ENCODE measurements around the gene SOCS6.

DNA sequence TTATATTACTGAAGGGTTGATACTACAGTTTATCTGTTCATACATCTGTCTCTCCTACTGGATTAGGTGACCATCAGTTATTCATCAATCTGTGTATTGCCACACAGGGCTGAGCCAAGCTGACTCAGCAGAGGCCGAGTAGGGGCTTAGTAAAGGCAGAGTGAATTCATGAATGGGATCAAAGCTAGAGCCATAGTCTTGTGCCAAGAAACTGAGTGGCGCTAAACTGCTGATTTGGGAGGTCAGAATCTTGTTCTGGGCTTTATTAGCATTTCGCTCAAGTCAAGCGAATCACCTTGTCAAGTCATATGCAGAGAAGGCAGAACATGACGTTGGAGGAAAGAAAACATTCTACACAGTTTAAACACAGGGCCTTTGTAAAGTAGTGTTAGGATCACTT is 34.1 kb downstream of the SOCS6 start:
- TF ChIP-seq, protein P1, sequence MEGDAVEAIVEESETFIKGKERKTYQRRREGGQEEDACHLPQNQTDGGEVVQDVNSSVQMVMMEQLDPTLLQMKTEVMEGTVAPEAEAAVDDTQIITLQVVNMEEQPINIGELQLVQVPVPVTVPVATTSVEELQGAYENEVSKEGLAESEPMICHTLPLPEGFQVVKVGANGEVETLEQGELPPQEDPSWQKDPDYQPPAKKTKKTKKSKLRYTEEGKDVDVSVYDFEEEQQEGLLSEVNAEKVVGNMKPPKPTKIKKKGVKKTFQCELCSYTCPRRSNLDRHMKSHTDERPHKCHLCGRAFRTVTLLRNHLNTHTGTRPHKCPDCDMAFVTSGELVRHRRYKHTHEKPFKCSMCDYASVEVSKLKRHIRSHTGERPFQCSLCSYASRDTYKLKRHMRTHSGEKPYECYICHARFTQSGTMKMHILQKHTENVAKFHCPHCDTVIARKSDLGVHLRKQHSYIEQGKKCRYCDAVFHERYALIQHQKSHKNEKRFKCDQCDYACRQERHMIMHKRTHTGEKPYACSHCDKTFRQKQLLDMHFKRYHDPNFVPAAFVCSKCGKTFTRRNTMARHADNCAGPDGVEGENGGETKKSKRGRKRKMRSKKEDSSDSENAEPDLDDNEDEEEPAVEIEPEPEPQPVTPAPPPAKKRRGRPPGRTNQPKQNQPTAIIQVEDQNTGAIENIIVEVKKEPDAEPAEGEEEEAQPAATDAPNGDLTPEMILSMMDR (IDR thresholded peaks at IDR 0.05; ENCODE audit: borderline replicate concordance, extremely low read depth, low read length, poor library complexity, severe bottlenecking), result no peak
- TF ChIP-seq EZH2 (IDR thresholded peaks at IDR 0.05; ENCODE audit: borderline replicate concordance, low read depth, low read length, severe bottlenecking), result no peak

Data from DND-41 (cell line).